Neural cell (in vitro differentiated cells): ENCODE data around the gene RMDN3. TPM values are rescaled to one million over a fixed set of nuclear protein-coding genes. Genes with fewer than 3 reads are reported as not detected.

Experiments used
- H2AFZ ChIP-seq: fragments of 200-600, 300-800 bp; sonication (generic), shearing (Covaris generic); 2 replicates; pipeline ENCODE4 v1.6.0; 2014; ENCODE audit warnings: low read depth, mild to moderate bottlenecking, antibody characterized with exemption, low read length, moderate library complexity
- H3F3A ChIP-seq: fragments of 200-600 bp; shearing (Covaris generic); 2 replicates; pipeline ENCODE4 v1.6.1; 2016; ENCODE audit warnings: mild to moderate bottlenecking, moderate library complexity, mixed read lengths, antibody characterized with exemption, low read length; ENCODE audit not compliant: insufficient read depth, poor library complexity, severe bottlenecking
- H3K27ac ChIP-seq: fragments of 200-600, 300-800 bp; sonication (generic), shearing (Covaris generic); 2 replicates; pipeline ENCODE4 v1.5.1; 2014; ENCODE audit warnings: mild to moderate bottlenecking, low read length, moderate library complexity
- H3K27me3 ChIP-seq: fragments of 300-800, 200-600 bp; sonication (generic), shearing (Covaris generic); 2 replicates; pipeline ENCODE4 v1.6.0; 2014; ENCODE audit warnings: mild to moderate bottlenecking, low read depth, low read length, moderate library complexity; ENCODE audit not compliant: insufficient read depth
- H3K36me3 ChIP-seq: fragments of 300-800, 200-600 bp; sonication (generic), shearing (Covaris generic); 2 replicates; pipeline ENCODE4 v1.5.1; 2014; ENCODE audit warnings: mild to moderate bottlenecking, antibody characterized with exemption, low read length, moderate library complexity; ENCODE audit not compliant: insufficient read depth
- H3K4me2 ChIP-seq: fragments of 300-800, 200-600 bp; sonication (generic), shearing (Covaris generic); 2 replicates; pipeline ENCODE4 v1.6.0; 2014; ENCODE audit warnings: mild to moderate bottlenecking, low read length
- H3K4me3 ChIP-seq: fragments of 300-800, 200-600 bp; sonication (generic), shearing (Covaris generic); 2 replicates; pipeline ENCODE4 v1.5.1; 2014; ENCODE audit warnings: mild to moderate bottlenecking, low read length, moderate library complexity
- H3K79me2 ChIP-seq: fragments of 200-600 bp; shearing (Covaris generic); replicated peaks from 2 replicates; pipeline ENCODE4 v1.6.0; 2014; ENCODE audit warnings: mild to moderate bottlenecking, low read length, moderate library complexity; ENCODE audit not compliant: insufficient read depth
- H3K9ac ChIP-seq: fragments of 300-800, 200-600 bp; sonication (generic), shearing (Covaris generic); 2 replicates; pipeline ENCODE4 v1.6.1; 2016; ENCODE audit warnings: mild to moderate bottlenecking, low read length, mixed read lengths
- H3K9me2 ChIP-seq: fragments of 200-600 bp; shearing (Covaris generic); 2 replicates; pipeline ENCODE4 v1.6.1; 2016; ENCODE audit warnings: mild to moderate bottlenecking, low read length, mixed read lengths; ENCODE audit not compliant: insufficient read depth
- H3K9me3 ChIP-seq: fragments of 200-600, 300-800 bp; sonication (generic), shearing (Covaris generic); 2 replicates; pipeline ENCODE4 v1.6.1; 2016; ENCODE audit warnings: mild to moderate bottlenecking, mixed run types, low read length, moderate library complexity, mixed read lengths
- H4K20me1 ChIP-seq: fragments of 200-600 bp; shearing (Covaris generic); 2 replicates; pipeline ENCODE4 v1.6.1; 2016; ENCODE audit warnings: mild to moderate bottlenecking, mixed run types; ENCODE audit not compliant: insufficient read depth
- EP300 ChIP-seq: fragments of 450-650 bp; conservative IDR thresholded peaks from 2 replicates; pipeline ENCODE4 v1.6.1; 2014; ENCODE audit warnings: antibody characterized with exemption, mild to moderate bottlenecking, moderate library complexity; ENCODE audit not compliant: poor library complexity, severe bottlenecking
- EZH2 ChIP-seq: fragments of 200-600, 300-800 bp; shearing (Covaris generic), sonication (generic); IDR thresholded peaks from 2 replicates; pipeline ENCODE4 v1.6.1; 2014; ENCODE audit warnings: antibody characterized with exemption, low read length, borderline replicate concordance, mild to moderate bottlenecking; ENCODE audit not compliant: insufficient read depth, poor library complexity, severe bottlenecking
- MXI1 ChIP-seq: fragments of 450-650 bp; conservative IDR thresholded peaks from 2 replicates; pipeline ENCODE4 v1.6.1; 2014; ENCODE audit warnings: antibody characterized with exemption, mild to moderate bottlenecking; ENCODE audit not compliant: poor library complexity, severe bottlenecking
- POLR2AphosphoS5 ChIP-seq: IDR thresholded peaks from 2 replicates; pipeline ENCODE4 v1.6.1; 2012
- RAD21 ChIP-seq: fragments of 450-650 bp; conservative IDR thresholded peaks from 2 replicates; pipeline ENCODE4 v1.6.1; 2014; ENCODE audit warnings: antibody characterized with exemption, mild to moderate bottlenecking, moderate library complexity
- REST ChIP-seq: IDR thresholded peaks from 2 replicates; pipeline ENCODE4 v1.6.1; 2012; ENCODE audit warnings: borderline replicate concordance
- SMC3 ChIP-seq: fragments of 450-650 bp; conservative IDR thresholded peaks from 2 replicates; pipeline ENCODE4 v1.6.1; 2014; ENCODE audit warnings: antibody characterized with exemption, mild to moderate bottlenecking, moderate library complexity; ENCODE audit not compliant: poor library complexity
- TAF1 ChIP-seq: IDR thresholded peaks from 2 replicates; pipeline ENCODE4 v1.6.1; 2012; ENCODE audit warnings: low read depth
- polyA plus RNA-seq: library from polyadenylated mRNA; depleted of rRNA; stranded (reverse); fragments of >200 nt; gene quantifications from 2 replicates; pipeline ENCODE4 v1.2.3, GENCODE V29; 2014
- TF ChIP-seq, protein P1 (sequence below): fragments of 450-650 bp; IDR thresholded peaks from 2 replicates; pipeline ENCODE4 v1.5.1; 2014; ENCODE audit warnings: antibody characterized with exemption, mild to moderate bottlenecking, moderate library complexity; ENCODE audit not compliant: poor library complexity, severe bottlenecking

Gene RMDN3
- polyA plus RNA-seq, 1 donor from 2014 or later: 24.7 TPM

- H3K36me3 ChIP-seq: no peaks in the 10 kb centered on the region
Measured at GRCh38 chr15:40771242-40771641, 16.2 kb upstream of the RMDN3 start.

DNA sequence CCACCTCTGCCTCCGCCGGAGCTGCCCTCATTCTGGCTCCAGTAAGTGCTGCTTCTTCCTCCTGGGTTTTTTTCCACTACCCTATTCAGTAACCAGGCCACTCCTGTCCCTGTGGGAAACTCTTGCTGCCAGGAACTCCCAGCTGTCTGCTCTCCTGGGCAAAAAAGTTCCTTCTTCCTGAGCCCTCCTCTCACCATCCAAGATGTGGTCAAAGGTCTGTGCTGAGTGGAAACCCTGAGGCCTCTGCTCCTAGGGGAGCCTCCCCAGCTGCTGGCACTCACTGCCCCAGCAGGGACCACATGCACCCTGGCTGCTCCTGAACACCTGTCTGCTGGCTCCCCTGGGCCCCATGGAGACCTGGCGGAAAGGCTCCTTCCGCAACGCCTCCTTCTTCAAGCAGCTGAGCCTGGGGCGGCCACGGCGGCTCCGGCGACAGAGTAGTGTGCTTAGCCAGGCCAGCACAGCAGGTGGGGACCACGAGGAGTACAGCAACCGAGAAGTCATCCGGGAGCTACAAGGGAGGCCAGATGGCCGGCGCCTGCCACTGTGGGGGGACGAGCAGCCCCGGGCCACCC, 15.2 kb upstream of the RMDN3 start:
- H3K9me2 ChIP-seq: no peaks in the 10 kb centered on the region
- no peak overlapping the region for H3K9ac ChIP-seq
- H3K27ac ChIP-seq: no peak overlapping the region
- H3F3A ChIP-seq: no peaks in the 10 kb centered on the region
- H3K36me3 ChIP-seq: no peaks in the 10 kb centered on the region
- no peaks in the 10 kb centered on the region for H3K27me3 ChIP-seq
- H3K79me2 ChIP-seq: no peaks in the 10 kb centered on the region
- TF ChIP-seq REST: no peak
- TF ChIP-seq, protein P1, sequence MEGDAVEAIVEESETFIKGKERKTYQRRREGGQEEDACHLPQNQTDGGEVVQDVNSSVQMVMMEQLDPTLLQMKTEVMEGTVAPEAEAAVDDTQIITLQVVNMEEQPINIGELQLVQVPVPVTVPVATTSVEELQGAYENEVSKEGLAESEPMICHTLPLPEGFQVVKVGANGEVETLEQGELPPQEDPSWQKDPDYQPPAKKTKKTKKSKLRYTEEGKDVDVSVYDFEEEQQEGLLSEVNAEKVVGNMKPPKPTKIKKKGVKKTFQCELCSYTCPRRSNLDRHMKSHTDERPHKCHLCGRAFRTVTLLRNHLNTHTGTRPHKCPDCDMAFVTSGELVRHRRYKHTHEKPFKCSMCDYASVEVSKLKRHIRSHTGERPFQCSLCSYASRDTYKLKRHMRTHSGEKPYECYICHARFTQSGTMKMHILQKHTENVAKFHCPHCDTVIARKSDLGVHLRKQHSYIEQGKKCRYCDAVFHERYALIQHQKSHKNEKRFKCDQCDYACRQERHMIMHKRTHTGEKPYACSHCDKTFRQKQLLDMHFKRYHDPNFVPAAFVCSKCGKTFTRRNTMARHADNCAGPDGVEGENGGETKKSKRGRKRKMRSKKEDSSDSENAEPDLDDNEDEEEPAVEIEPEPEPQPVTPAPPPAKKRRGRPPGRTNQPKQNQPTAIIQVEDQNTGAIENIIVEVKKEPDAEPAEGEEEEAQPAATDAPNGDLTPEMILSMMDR: no peak
- no peak for TF ChIP-seq RAD21
- TF ChIP-seq MXI1: no peak
- no peaks in the 10 kb centered on the region for H3K9me3 ChIP-seq
- no peak overlapping the region for H3K4me2 ChIP-seq
- no peak overlapping the region for H2AFZ ChIP-seq
- H3K4me3 ChIP-seq: no peak overlapping the region
- H4K20me1 ChIP-seq: no peaks in the 10 kb centered on the region

More at GRCh38 chr15:40771242-40771641, 16.2 kb upstream of the RMDN3 start:
- Histone ChIP-seq H2AFZ (no peak overlapping the region), H3K9me2 (no peaks in the 10 kb centered on the region), H3K4me3 (no peak overlapping the region), H3K27me3 (no peaks in the 10 kb centered on the region), H3F3A (no peaks in the 10 kb centered on the region), H3K9me3 (no peaks in the 10 kb centered on the region), H3K79me2 (no peaks in the 10 kb centered on the region), H3K27ac (no peak overlapping the region), H3K4me2 (no peak overlapping the region), H4K20me1 (no peaks in the 10 kb centered on the region), H3K9ac (no peak overlapping the region)
- TF ChIP-seq, protein P1: no peak
- TF ChIP-seq REST (no peak), SMC3 (no peak), EZH2 (no peak), POLR2AphosphoS5 (no peak), TAF1 (no peak), RAD21 (no peak), EP300 (no peak), MXI1 (no peak)
